ENCODE data around the gene KNTC1.

DNA sequence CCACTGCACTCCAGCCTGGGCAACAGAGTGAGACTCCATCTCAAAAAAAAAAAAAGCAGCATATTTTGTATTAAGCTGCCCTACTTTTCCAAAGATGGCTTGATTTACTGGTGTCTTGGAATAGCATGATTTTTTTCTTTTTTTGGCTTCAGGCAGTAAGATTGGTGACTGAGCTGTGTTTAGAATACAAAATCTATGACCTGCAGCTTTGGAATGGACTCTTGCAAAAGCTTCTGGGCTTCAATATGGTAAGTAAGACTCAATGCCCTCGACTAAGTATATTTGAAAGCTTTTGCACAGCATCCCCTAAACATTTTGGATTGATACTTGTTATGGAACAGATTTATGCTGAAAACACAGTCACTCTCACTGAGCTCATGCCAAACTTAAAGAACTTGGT is 87.8 kb downstream of the KNTC1 start:
- no peak for TF ChIP-seq EZH2 (IDR thresholded peaks at IDR 0.05; ENCODE audit: low read length)
- TF ChIP-seq CTCF (optimal IDR thresholded peaks at IDR 0.05 in 1 of 3, IDR thresholded peaks at IDR 0.05 in 1 of 3, conservative IDR thresholded peaks at IDR 0.05 in 1 of 3; ENCODE audit: extremely low read depth in 1 of 3, insufficient read depth in 2 of 3, low read length in 3 of 3), result no peak

All from keratinocyte (primary cell).